Stimulated activated CD4-positive, alpha-beta T cell treated with anti-CD3 and anti-CD28 coated beads, Interleukin-1b, Interleukin-23, amount 100 ng/mL, for 48 hours (primary cell): ENCODE results near the gene TMEM11.

Experiments
- DNase-seq: peaks from one replicate; pipeline ENCODE4 v3.0.0-alpha.2; 2020

The TMEM11 gene, protein sequence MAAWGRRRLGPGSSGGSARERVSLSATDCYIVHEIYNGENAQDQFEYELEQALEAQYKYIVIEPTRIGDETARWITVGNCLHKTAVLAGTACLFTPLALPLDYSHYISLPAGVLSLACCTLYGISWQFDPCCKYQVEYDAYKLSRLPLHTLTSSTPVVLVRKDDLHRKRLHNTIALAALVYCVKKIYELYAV

DNA sequence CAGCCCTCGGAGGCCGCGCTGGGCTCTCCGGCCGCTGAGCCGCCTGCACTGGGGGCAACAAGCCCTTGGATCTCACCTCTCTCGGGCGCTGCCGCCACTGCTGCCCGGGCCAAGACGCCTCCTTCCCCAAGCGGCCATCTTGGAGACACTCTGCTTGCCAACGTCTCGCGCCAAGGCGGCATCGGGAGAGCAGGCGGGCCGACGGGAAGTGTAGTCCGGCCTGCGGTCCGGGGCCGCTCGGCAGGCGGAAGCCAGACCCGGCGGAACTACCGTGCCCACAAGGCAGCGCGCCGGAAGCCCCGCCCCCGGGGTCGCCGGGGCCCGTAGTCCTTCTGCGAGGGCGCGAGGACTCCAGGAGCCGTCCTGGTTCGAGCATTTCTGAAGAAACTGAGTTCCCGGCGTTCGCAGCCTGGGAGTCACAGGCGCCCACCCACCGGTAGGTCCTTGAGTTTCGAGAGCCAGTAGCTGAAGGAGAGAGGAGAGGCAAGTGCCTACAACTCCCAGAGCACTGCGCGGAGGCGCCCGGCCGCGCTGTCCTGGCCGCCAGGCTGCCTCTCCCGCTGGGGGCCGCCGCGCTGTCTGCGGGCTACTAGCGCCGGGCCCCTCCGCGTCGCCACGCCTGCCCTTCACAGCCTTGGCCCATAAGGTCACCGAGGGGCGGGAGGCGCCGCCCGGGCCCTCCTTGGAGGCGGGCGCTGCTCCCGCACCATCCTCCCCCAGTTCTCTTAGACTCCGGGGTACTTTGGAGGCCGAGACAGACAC lies at the start of gene TMEM11:
TSS of gene TMEM11 (minus strand) at position 147 of the 762 bp plus-strand sequence. CDS start at position 138, 9 bp downstream.
- peak; percentile 95 for DNase-seq

DNA sequence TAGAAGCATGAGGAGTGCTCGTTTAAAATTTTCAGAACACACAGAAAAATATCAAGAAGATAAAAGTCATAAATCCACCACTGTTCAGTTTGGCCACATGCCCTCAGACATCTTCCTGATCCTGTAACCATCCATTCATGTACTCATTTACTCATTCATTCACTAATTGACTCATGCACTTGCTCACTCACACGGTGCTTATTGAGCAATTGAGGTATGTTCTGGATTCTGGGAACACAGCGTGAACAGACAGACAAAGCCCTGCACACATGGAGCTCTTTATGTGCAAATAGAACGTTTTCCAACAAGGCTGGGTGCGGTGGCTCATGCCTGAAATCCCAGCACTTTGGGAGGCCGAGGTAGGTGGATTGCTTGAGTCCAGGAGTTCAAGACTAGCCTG lies 49.4 kb upstream of the TMEM11 start:
- no peak for DNase-seq

DNA sequence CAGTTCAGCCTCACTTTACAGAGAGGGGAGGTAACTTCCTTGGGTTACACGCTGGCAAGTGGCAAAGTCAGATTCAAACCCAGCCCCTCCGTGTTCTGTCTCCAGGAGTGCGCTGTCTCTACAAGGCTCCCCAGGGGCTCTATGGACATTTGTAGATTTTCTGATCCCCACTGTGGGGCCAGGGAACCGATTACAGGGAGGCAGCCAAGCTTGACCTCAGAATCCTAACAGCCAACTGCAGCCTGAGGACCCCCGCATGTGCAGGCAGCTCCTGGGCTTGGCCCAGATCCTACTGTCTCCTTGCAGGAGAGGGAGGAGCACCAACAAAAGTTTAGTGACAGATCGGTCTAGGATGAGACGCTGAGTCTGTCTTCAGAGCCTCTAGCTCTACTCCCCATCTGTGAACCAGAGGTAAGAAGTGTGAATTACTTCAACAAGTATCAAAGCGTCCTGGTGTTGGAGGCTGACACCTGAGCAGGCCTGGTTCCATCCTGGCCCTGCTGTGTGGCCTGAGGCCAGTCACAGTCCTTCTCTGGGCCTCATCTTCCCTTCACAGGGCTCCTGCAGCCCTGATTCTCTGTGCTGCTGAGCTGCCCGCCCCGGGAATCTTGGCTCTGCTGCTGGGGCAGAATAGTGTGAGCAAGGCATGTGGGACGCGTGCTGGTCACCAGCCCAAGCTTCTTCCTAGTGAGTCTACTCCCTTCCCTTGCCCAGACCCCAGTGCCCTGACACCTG lies 48.5 kb upstream of the TMEM11 start:
- DNase-seq = no peak

DNA sequence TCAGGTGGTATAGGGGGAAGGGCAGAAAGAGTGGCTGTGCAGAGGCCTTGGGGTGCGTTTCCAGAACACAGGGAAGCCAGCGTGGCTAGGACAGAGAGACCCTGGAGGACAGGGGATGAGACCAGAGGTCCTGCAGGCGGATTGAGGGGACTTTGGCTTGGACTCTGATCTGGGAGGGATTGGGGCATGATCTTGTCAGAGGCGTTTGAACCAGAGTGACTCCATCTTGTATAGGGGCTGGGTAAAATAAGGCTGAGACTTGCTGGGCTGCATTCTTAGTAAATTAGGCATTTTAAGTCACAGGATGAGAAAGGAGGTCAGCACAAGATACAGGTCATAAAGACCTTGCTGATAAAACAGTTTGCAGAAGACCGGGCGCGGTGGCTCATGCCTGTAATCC lies 44.6 kb upstream of the TMEM11 start:
- no peak for DNase-seq

DNA sequence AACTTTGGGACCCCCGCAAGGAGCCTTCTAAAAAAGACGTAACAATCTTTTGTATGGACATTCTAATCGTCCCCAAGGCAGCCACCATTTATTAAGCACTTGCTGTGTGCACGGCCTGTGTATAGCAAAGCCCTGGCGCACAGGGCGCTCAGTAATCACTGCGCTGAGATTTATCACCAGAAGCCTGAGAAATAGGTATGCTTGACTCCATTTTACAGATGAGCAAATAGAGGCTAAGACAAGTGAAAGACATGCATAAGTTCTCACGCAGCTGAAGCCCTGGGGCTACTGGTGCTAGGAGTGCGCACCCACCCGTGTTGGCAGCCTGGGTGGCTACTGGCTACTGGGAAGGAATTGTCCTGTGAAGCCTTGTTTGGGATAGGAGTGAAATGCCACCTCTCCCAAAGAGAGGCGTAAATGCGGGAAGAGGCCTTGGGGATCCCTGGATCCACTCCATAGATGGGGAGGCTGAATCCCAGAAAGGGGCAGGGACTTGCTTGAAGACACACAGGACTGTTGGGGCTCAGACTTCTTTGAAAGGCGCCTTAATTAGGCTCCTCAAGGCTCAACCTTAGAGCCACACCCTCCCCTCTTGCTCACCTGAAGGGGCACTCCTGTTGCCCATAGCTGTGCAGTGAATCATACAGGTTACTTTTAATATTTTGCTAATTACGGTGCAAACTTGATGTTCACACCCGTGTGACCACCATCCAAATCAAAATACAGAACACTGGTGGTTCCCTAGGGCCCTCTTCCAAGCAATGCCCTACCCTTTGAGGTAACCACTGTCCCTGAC lies 39.9 kb upstream of the TMEM11 start:
- no peak for DNase-seq

DNA sequence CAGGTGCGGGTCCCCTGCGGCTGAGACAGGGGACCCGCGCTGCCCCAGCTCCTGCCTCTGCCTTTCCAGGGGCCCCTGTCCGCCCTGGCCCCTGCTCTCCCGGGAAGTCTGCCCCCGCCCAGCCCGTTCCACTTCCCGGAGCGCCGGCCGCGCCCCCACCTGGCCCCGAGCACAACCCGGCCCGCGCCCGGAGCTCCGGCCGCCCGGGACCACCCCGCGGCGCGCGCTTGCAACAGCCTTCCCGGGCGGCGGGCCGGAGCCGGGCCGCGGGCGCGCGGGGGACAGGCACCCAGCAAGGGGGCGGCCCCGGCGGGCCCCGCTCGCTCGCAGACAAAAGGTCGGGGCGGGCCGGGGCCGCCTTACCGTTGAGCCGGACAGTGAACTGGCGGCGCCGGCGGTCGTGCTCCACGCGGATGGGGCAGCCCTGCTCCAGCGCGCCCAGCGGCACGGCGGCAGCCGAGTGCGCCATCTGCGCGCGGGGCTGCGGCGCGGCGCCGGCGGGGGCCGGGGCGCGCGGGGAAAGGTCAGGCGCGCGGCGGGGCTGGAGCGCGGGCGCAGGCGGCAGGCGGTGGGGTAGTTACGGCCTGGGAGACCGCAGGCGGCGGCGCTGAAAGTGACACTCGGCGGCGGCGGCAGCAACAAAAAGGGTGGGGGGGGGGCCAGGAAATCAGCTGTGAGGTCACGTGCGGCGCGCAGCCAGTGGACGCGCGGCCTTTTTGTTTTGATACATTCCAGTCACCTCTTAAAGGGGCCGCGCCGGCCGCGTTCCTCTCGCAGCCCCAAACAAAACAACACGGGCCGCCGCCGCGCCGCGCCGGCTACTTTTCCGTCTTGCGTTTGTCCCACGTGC lies 39.1 kb upstream of the TMEM11 start, which contains the start of gene NATD1:
TSS of gene NATD1 (minus strand) at position 615 of the 850 bp plus-strand sequence. CDS start at position 469, 146 bp downstream.
- DNase-seq = peak; percentile 73

DNA sequence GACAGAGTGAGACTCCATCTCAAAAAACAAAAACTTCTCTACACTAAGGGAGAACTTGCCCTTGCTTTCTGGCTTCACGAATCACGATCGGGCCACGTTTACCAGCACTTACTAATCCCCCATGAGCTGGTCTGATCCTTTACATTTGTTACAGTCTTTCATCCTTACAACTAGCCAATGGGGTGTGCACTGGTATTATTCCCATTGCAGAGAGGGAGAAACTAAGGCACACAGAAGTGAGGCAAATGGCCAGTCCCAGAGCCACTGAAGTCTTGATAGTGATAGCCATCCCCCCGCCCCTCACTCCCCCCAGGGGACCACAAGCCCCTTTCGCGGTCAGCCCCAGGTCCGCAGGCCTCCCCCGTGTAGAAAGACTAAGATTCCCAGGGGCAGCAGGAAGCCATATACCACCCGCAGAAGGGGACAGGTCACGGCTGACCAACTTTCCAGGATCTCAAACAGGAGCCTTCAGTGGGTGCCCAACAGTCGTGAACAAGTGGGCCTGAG lies 38.4 kb upstream of the TMEM11 start:
- no peak for DNase-seq

DNA sequence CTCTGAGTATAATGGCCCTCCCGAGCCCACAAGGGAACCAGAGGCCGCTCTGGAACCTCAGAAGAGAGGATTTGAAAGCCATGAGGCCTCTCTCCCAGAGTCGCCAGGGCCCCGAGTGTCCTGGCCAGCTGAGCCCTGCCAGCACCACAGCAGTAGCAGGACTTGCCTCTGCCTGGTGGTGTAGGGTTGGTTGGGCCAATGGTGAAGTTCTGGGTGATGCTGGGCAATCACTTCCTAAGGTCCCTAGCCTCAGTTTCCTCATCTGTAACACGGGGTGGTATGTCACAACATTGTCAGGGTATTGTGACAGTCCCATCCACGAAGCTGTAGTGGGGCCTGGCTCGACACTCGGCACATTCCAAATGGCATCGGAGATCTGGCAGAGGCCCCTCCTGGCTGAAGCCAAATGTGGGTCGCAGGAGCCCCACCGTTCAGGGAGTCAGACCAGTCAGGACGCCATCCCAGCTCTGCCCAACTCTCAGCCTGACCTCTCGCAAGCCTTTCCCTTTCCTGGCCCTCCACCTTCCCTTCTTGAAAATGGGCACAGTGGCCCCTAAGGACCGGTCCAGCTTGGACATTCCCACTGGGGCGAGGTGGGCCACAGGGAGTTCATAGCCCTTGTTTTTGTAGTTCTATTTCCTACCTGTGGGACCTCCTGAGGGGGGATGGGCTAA lies 37.5 kb upstream of the TMEM11 start:
- DNase-seq = no peak

DNA sequence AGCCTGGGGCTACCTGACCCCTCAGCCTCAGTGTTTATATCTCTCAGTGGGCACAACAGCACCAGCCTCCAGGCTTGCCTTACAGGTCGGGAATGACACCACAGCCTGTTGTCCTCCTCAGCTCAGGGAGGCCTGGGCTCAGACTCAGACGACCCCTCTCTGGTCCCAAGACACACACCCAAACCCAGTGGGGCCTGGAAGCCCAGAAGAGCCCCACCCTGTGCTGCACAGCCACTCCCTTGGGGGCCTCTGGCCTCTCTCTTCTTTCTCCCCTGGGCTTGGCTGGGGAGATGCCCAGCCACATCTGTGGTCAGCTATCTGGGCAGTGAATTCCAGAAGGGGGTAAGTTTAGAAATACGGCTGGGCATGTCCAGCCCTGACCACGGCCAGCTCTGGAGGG lies 36.9 kb upstream of the TMEM11 start:
- DNase-seq = no peak

DNA sequence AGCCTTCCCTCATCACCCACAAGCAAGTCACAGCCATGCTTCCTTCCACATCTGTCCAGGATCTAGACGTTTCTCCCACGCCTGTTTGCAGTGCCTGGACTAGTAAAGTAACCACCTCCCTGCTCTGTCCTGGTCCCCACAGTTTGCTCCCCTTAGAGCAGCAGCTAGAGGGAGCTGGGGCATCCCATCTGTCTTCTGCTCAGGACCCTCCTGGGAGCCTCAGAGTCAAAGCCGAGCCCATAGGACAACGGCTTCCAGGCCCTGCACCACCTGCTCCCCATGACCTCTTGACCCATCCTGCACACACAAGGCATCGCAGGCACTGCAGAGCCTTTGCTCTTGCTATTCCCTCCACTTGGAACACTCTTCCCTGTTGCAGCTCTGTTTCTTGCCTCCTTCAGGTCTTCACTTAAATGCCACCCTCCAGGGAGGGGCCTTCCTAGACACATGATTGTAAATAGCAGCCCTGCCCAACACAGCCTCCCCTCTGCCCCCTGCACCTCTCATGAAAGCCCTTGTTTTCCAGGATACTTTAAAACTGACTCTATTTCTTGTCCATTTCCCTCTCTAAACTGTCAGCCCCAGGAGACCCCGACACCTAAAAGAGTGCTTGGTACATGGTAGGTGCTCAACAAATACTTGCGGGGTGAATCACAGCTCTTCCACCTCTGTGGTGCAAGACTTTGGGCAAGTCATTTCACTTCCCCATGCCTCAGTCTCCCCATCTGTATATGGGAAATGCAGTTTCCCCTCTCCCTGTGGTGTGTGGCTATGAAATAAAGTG lies 36.2 kb upstream of the TMEM11 start:
- DNase-seq = no peak

DNA sequence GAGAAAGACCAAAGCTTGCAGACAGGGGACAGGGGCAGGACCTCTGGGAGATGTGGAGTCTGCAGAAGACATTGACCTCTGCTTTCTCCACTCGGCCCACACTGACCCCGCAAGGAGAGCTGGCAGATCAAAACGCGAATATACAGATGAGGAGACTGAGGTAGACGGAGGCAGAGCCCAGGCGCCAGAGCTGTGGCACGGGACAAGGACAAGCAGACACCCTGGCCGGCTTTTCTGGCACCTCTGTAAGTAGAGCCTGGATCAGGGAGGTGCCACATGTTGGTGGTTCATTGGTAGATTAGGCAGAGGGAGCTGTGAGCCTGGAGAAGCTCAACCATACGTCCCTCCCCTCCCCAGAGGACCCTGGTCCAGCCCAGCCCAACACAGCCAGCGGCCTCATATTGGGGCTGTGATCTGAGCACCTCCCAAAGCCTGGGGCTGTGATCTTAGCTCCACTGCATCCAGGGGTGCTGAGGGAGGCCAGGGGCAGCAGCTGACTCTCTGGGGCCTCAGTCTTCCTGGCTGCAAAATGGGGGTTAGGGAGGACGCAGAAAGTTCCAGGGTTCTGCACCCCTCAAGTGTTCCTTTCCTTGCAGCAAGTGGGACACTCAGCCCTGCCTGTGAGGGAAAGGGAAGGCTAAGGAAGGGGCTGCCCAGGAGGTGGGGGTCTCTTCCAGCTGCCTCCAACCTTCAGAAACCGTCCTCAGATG lies 35.3 kb upstream of the TMEM11 start:
- DNase-seq = no peak

DNA sequence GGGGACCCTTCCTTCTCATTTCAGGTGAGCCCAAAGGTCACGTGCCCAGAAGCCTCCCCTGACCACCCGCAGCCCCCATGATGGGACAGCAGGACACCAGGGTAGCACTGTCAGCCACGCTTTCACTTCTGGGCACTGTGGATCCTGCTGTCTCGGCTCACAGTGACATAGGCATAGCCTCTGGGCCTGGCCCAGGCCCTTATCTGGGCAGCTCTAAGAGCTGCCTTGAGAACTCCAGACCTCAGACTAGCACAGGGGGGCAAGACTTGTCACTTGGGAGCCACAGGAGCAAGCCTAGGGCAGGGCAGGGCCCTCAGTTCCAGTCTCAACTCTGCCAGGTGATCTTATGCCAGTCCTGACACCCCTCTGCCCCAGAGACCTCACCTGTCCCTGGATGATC lies 34.5 kb upstream of the TMEM11 start:
- DNase-seq = no peak

DNA sequence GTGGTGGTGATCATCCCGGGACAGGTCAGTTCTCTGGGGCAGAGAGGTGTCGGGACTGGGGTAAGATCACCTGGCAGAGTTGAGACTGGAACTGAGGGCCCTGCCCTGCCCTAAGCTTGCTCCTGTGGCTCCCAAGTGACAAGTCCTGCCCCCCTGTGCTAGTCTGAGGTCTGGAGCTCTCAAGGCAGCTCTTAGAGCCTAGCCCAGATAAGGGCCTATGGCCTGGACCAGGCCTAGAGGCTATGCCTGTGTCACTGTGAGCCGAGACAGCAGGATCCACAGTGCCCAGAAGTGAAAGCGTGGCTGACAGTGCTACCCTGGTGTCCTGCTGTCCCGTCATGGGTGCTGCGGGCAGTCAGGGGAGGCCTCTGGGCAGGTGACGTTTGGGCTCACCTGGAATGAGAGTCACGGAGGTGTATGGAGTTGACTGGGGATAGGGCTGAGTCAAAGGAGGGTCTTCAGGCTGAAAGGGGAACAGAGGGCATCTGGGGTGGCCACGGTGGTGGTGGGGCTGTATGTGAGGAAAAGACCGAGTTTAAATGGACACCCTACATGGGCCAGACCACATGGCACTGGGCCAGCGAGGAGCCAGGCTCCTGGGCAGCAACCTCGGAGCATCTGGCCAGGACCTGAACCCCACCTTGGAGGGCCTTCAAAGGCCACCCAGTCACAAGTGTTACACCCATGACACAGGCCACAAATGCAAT lies 33.7 kb upstream of the TMEM11 start:
- no peak for DNase-seq

DNA sequence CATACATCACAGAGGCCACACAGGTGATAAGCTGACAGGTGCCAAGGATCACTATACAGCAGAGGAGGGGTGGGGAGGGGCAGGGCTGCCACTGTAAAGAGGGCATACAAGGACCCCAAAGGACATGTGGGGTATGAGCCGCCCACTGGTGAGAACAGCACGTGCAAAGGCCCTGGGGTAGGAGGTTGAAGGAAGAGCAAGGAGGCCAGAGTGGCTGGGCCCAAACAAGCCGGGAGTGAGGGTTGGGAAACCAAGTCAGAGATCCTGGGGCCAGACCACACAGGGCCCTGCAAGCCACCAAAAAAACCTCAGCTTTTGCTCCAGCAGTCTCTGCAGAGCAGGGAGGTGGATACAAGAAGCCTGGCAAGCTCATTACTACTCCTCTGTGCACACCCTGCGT lies 32.7 kb upstream of the TMEM11 start:
- no peak for DNase-seq

DNA sequence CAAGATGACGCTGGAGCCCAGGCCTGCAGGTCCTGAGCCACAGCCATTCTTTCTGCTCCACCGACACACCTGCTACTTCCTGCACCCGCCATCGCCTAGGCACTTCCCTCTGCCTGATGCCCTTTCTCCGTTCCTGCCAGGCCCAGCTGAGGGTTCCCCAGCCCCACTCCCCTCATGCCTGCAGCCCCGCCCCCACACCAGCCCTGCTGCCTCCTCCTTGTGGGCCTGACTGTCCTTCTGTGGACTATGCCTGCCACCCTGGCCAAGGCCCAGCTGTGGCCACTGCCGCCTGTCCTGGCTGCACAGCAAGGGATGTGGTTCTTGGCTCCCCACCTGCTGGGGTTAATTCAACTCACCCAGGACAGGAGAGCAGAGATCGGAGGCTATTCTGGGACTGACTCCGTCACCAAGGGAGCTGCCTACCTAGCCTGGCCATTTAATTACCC lies 31.7 kb upstream of the TMEM11 start:
- DNase-seq = no peak

DNA sequence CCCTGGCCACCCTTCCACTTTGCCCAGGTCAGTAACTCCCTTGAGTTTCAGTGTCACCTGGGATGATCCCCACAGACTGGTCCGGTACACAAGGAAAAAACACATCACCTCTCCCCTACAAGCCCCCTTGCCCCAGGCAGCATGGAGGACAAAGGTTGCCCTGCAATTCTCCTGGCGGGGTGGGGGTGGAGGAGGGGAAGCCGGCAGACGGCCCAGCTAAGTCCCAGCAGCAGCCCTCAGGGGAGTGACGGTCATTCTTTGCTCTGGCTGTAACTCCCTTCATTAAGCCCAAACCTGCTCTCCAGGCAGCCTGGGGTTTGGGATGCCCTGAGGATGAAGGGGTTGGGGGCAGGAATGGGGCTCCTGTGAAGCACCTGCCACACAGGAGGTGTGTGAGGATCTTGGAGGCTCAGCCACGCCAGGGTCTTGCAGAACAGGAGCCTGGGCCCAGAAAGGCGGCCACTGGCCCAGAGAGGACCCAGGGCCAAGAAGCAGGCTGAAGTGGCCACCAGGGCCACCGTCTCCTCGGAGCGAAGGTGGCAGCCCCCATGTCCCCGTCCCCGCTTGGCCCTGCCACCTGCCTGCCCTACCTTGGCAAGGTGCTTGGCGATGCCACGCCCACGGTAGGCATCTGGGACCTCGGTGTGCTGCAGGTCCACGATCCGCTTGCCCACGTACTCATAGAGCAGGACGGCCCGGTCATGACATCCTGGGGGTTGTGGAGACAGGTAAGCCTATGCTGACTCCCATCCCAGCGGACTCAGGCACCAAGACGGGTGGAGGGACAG lies 29.7 kb upstream of the TMEM11 start:
- no peak for DNase-seq

DNA sequence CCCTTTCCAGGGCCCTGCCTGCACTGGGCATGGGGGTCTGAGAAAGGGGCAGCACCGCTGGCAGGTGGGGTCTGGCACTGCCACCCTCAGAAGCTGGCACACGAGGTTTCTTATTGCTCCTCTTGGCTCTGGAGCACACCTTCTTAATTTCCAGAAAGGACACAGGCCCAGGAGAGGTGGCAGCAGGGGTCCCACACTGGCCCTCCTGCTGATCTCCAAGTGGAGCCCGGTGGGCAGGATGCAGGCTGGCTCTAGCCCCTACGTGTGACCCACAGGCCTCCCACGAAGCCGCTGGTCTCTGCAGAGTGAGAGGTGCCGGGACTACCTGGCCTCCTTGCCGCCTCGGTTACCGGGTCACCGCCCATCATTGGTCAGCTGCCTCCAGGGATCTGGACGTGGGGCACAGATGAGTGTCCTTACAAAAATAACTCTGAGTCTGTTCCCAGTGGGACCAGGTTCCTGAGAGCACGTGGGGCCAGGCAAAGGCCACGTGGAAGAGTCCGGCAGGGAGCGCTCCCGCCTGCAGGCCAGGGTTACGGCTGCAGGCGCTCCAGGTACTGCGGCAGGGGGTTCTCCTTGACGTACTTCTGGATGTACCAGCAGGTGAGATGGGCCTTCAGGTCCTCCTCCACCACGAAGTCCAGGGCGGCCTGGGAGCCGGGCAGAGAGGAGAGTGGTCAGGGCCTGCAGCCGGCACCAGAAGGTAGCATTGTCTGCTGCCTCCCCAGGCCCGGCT lies 29.0 kb upstream of the TMEM11 start:
- DNase-seq = no peak
